NT2/D1 (cell line): ENCODE results near the gene PPFIA1.

Experiments used
- SUZ12 ChIP-seq: IDR thresholded peaks from 2 replicates; pipeline ENCODE4 v1.6.1; 2011; ENCODE audit not compliant: insufficient read length, insufficient read depth; ENCODE audit errors: extremely low read depth
- YY1 ChIP-seq: IDR thresholded peaks from 2 replicates; pipeline ENCODE4 v1.6.1; 2011; ENCODE audit not compliant: insufficient read length, insufficient read depth
- ZNF274 ChIP-seq: IDR thresholded peaks from 2 replicates; pipeline ENCODE4 v1.6.1; 2011; ENCODE audit warnings: mild to moderate bottlenecking, low read depth, low read length

DNA sequence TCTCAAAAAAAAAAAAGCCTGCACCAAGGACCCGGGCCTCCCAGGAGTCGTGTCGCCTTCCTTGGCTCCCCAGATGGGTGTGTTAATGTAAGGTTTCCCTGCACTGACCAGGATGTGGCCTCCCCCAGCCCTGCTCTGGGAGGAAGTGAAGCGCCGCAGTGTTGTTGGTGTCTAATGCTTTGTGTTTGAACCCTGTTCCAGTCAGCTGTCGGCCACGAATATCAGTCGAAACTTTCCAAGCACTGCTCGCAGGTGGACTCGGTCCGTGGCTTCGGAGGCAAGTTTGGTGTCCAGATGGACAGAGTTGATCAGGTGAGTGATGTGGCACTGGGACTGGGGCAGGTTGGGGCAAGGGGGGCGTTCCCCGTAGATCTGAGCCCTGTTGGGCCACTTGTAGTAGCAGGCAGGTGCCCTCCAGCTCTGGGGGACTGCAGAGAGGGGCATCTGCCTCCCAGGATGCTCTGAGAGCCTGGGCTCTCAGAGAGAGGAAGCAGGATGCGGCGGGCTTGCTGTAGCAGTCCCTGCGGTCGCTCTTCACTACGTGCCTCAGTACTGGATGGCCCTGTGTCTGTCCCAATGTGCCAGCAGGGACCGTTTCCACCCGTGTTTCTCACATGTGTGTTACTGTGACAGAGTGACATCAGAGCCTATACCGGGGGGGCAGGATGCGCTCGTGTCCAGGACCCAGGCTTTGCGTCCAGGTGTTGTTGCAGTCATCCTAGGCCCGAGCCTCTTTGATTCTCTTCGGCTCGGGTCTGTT is 144.0 kb downstream of the PPFIA1 start:
- TF ChIP-seq YY1 (no peak), SUZ12 (no peak), ZNF274 (no peak)
